Activated CD8-positive, alpha-beta T cell treated with anti-CD3 and anti-CD28 coated beads for 36 hours (primary cell): ENCODE measurements around the gene FAM171A2. TPM values are rescaled to one million over a fixed set of nuclear protein-coding genes. Genes with fewer than 3 reads are reported as not detected.
A peak's percentile ranks its signal among the peaks of the same experiment; 100 is the strongest.
"Not testable (repeated sequence)": the region's sequence is repeated elsewhere in the genome, so short reads cannot be mapped to it uniquely, and the experiment has no call there.

Experiments
- ATAC-seq: fragments of 200-7000 bp; cut with Tn5 transposase; one replicate; pipeline ENCODE4 v1.10.0; 2021; ENCODE audit warnings: mild to moderate bottlenecking, moderate library complexity
- CTCF ChIA-PET: fragments of 350-600 bp; sonication (Branson Sonifier 250); formaldehyde crosslinking; loops from one replicate; lab custom pipeline; 2021; ENCODE audit warnings: antibody characterized with exemption; lab: Charles Lee
- POLR2A ChIA-PET: fragments of 350-600 bp; sonication (Branson Sonifier 250); formaldehyde crosslinking; loops from one replicate; lab custom pipeline; 2021; ENCODE audit warnings: antibody characterized with exemption; lab: Charles Lee
- DNase-seq: peaks from one replicate; pipeline ENCODE4 v3.0.0-alpha.2; 2020
- H3K27ac Mint-ChIP-seq: one replicate; pipeline ENCODE4 v1.8.0; 2021; ENCODE audit warnings: mild to moderate bottlenecking, mixed read lengths
- H3K27me3 Mint-ChIP-seq: one replicate; pipeline ENCODE4 v1.8.0; 2021; ENCODE audit warnings: mixed read lengths
- H3K36me3 Mint-ChIP-seq: one replicate; pipeline ENCODE4 v1.8.0; 2021; ENCODE audit warnings: low read depth, mixed read lengths
- H3K4me1 Mint-ChIP-seq: one replicate; pipeline ENCODE4 v1.8.0; 2021; ENCODE audit warnings: low read depth, mixed read lengths
- H3K4me3 Mint-ChIP-seq: one replicate; pipeline ENCODE4 v1.8.0; 2021; ENCODE audit warnings: mild to moderate bottlenecking, moderate library complexity, mixed read lengths
- H3K9me3 Mint-ChIP-seq: one replicate; pipeline ENCODE4 v1.8.0; 2021; ENCODE audit warnings: mixed read lengths
- CTCF ChIP-seq: fragments of 200-600 bp; IDR thresholded peaks from one replicate; pipeline ENCODE4 v1.8.0; 2022; ENCODE audit warnings: antibody characterized with exemption, mild to moderate bottlenecking
- intact Hi-C: fragments of 100-400 bp; cut with micrococcal nuclease; formaldehyde crosslinking; loops from one replicate; pipeline ENCODE4 v1.10.0; 2022
- total RNA-seq, 2 experiments: library from RNA; stranded (reverse); gene quantifications; one replicate each; pipeline ENCODE4 v1.2.3, GENCODE V29; 2021

Gene FAM171A2
- total RNA-seq, 2 experiments from 2014 or later: 0.43 to 0.78 TPM

- POLR2A ChIA-PET: no interaction called here
- Mint-ChIP-seq H3K27me3 (peaks cover 18% of the 10 kb centered on the region), H3K27ac (no peak overlapping the region), H3K9me3 (no peaks in the 10 kb centered on the region), H3K4me3 (no peak overlapping the region), H3K4me1 (peaks cover 2% of the 10 kb centered on the region), H3K36me3 (no peaks in the 10 kb centered on the region)
- ATAC-seq (no peak), DNase-seq (no peak)
- CTCF ChIA-PET: interaction anchor here (0.8 to 2.9 kb wide), 3 partner anchors 9 to 12 kb away, joined by 3 to 13 read pairs (median 6); no protein-coding TSS in a partner anchor
- no peak for TF ChIP-seq CTCF
- intact Hi-C loops: no loop called here
These were observed 3.8 kb upstream of the FAM171A2 start for GRCh38 chr17:44367231-44367979.

- H3K27ac Mint-ChIP-seq, H3K36me3 Mint-ChIP-seq, H3K4me1 Mint-ChIP-seq, intact Hi-C loops, ATAC-seq, H3K9me3 Mint-ChIP-seq, POLR2A ChIA-PET, DNase-seq, H3K4me3 Mint-ChIP-seq: not testable (repeated sequence)
- peaks cover 18% of the 10 kb centered on the region for H3K27me3 Mint-ChIP-seq
- CTCF ChIA-PET: interaction anchor here (1.0 to 4.9 kb wide), 6 partner anchors 11 to 324 kb away, joined by 3 to 39 read pairs (median 4); no protein-coding TSS in a partner anchor
These were observed 1.4 kb upstream of the FAM171A2 start for GRCh38 chr17:44365051-44365450.

- ChIA-PET CTCF (interaction anchor here (0.6 to 5.2 kb wide), 23 partner anchors 9 to 195 kb away, joined by 3 to 51 read pairs (median 4); partner anchors contain the start of genes GRN and TMUB2), POLR2A (interaction anchor here (1.0 to 1.7 kb wide), 2 partner anchors 24 to 156 kb away, joined by 3 to 6 read pairs; no protein-coding TSS in a partner anchor)
- TF ChIP-seq CTCF: no peak
- Mint-ChIP-seq H3K9me3 (no peaks in the 10 kb centered on the region), H3K4me1 (peaks cover 2% of the 10 kb centered on the region), H3K27me3 (peaks cover 12% of the 10 kb centered on the region), H3K27ac (no peak overlapping the region), H3K4me3 (peak overlapping the region; percentile 64), H3K36me3 (no peaks in the 10 kb centered on the region)
- ATAC-seq (no peak), DNase-seq (no peak)
- intact Hi-C loops: no loop called here
These were observed 572 bp downstream of the FAM171A2 start for GRCh38 chr17:44362949-44363612.

GRCh38 chr17:44362459-44362948, 1.1 kb downstream of the FAM171A2 start:
- no peaks in the 10 kb centered on the region for H3K36me3 Mint-ChIP-seq
- ATAC-seq (no peak), DNase-seq (no peak)
- POLR2A ChIA-PET: interaction anchor here (1.7 kb wide), 1 partner anchor 25 kb away, joined by 6 read pairs; no protein-coding TSS in a partner anchor
- H3K27ac Mint-ChIP-seq: no peak overlapping the region
- H3K27me3 Mint-ChIP-seq: peaks cover 12% of the 10 kb centered on the region
- H3K4me1 Mint-ChIP-seq: peaks cover 2% of the 10 kb centered on the region
- no peaks in the 10 kb centered on the region for H3K9me3 Mint-ChIP-seq
- no peak for TF ChIP-seq CTCF
- CTCF ChIA-PET: interaction anchor here (1.1 to 5.2 kb wide), 13 partner anchors 9 to 176 kb away, joined by 3 to 51 read pairs (median 6); partner anchors contain the start of genes GRN and TMUB2
- no peak overlapping the region for H3K4me3 Mint-ChIP-seq
- intact Hi-C loops: no loop called here
